Muscle of back (tissue), 11 donors: ENCODE results near the gene KDELR3. TPM values are rescaled to one million over a fixed set of nuclear protein-coding genes. Genes with fewer than 3 reads are reported as not detected.

Source experiments
- DNase-seq, 3 donors: peaks; one replicate each; pipeline versions ENCODE4 v3.0.0 to v3.0.0-alpha.2; 2013
- polyA plus RNA-seq, 10 donors: library from polyadenylated mRNA; unstranded; fragments of 120-200 nt; gene quantifications; one replicate each; pipeline ENCODE4 v1.2.1, GENCODE V29; 2013; ENCODE audit not compliant: insufficient read length in 10 of 10

The KDELR3 gene
- polyA plus RNA-seq, 10 donors: 24.8 to 43.4 (median 37.7) TPM

GRCh38 chr22:38506118-38506962 is 38.4 kb downstream of the KDELR3 start, which contains the start of gene DDX17:
DDX17 (minus strand) TSS chr22:38506311.
- peak; percentile 98 to 99 (median 99) for DNase-seq

DNA sequence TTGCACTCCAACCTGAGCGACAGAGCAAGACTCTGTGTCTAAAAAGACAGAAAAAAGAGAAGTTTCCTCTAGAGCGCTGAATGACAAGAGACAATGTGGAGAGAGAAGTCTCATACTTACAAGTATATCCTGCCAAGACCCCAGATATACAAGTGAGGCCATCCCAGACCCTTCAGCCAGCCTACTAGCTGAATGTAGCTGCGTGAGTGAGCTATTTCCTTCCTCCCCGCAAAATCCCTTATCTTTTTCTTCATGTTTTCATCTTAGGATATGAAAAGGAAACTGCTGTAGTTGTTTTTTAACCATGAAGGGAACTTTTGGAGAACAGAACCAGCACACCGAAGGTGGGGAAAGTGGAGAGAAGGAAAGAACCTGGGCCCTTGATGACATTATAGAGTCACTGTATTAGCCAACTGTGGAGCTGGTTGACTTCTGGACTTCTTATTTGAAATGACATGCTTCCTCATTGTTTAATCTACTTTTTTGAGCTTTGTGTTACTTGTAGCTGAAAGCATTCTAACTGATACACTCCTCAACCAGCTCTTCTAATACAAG is 42.6 kb downstream of the KDELR3 start:
- no peak for DNase-seq

GRCh38 chr22:38513063-38513462 is 45.2 kb downstream of the KDELR3 start:
- no peak for DNase-seq

GRCh38 chr22:38518620-38519019 is 50.7 kb downstream of the KDELR3 start:
- DNase-seq: no peak

DNA sequence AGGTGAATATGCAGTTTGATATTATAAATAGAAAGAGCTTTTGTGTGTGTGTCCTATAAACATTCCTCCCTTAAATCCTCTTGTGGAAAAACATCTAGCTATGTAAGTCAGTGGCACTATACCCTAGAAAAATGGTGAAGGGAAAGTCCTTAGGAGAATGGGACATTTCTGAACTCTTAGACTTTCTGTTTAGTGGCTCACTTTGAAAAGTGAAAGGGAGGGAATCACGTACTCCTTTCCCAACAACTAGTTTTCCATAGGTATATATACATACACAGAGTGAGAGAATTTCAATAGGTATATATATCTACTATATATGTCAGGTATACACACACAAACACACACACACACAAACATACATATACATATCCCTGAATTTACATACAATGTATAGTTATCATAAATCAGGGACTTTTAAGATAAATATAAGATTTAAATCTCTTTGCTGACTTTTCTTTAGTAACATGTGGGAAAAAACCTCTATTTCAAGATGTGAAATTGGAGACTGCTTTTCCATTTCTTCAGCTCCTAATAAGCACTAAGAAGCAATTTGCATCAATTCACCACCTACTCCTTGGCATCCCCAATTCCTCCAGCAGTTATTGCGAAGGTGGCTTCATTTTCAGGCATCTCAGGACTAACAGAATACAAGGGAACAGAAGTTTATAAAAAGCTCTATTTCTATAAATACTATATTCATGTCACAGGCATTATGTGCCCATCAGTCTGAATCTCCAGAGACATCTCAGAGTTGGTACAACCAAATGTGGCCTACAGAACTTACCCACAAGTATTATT is 51.8 kb downstream of the KDELR3 start:
- no peak for DNase-seq

DNA sequence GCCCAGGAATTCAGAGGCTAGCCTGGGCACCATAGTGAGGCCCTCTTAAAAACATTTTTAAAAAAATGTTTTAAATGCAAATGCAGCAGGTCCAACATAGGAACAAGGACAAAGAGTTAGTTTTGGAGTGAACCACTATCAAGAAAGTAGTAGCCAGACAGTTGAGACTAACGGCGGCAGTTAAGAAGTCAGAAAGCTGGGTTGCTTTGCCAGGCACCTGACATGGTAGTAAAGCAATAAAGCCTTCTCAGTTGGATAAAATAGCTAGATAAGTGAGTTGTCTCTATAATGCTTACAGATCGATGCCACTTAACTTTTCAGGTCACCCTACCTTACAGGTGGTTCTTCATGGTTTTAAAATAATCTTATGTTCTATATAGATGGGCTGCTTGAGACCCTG is 55.1 kb downstream of the KDELR3 start:
- no peak for DNase-seq

DNA sequence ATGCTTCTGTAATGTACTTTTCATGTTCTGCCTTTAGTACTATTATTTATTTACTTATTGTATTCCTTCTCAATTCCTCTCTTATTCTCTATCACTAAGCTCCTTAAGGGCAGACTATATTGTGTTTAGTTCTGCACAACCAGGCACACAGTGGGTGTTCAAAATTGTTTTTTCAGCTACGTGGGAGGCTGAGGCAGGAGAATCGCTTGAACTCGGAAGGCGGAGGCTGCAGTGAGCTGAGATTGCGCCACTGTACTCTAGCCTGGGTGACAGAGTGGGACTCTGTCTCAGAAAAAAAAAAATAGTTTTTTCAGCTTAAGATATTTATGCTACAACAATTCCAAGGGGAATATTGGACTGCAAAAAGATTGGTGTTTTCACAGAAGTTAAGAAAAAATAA is 55.6 kb downstream of the KDELR3 start:
- DNase-seq: no peak

GRCh38 chr22:38524429-38524828 is 56.5 kb downstream of the KDELR3 start:
- no peak for DNase-seq

DNA sequence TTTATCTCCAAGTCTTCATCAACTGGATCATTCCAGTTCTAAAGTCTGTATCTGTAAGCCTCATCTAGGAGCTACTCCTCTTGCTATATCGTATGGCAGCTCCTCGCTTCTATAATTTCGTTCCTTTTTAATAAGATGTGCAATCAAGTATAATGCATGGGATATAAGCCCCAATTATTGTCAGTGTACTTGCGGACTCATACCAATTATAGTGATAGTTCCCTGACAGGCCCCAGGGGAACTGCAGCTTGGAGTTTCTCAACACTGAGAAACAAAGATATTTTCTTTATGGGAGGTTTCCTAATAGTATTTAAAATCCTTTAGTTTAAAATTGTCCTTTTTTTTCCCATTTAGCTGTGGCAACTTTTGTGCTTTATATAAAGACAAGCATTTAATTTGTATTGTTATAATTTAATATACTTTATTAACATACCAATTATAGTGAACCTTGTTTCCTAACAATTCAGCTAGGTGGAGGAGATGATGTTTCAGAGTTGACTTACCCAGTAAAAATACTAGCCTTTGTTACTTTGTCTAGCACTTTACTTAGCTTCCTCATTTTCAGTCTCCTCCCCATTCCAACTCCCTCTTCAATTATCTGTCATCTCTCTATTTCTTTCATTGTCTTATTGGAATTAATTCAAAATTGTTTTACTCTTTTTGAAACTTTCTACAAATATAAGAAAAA is 63.5 kb downstream of the KDELR3 start:
- DNase-seq: no peak

Other genes starting within 250 kb of the KDELR3 start
- gene TMEM184B, start 195.1 kb upstream of the KDELR3 start, polyA plus RNA-seq: 10 to 100 TPM; 53.4 to 76.1 (median 68.1) TPM
- 100 to 1,000 TPM in 7 of 10 donors, 10 to 100 TPM in 3; 91.7 to 155 (median 105) TPM for gene CSNK1E, start 150.7 kb upstream of the KDELR3 start, polyA plus RNA-seq
- under 1 TPM in 9 of 10 donors, not detected in 1; 0.12 to 0.58 (median 0.23) TPM for gene KCNJ4, start 12.9 kb upstream of the KDELR3 start, polyA plus RNA-seq
- 100 to 1,000 TPM; 253 to 478 (median 350) TPM for gene DDX17, start 38.2 kb downstream of the KDELR3 start, polyA plus RNA-seq
- 1 to 10 TPM; 3.5 to 9.7 (median 5.4) TPM for gene DMC1, start 102.1 kb downstream of the KDELR3 start, polyA plus RNA-seq
- 1 to 10 TPM in 6 of 10 donors, under 1 TPM in 4; 0.38 to 1.5 (median 1.0) TPM for gene FAM227A, start 188.3 kb downstream of the KDELR3 start, polyA plus RNA-seq
- gene CBY1, start 188.5 kb downstream of the KDELR3 start, polyA plus RNA-seq: 10 to 100 TPM; 32.3 to 41.2 (median 34.7) TPM
- 10 to 100 TPM; 71.2 to 90.2 (median 79.8) TPM for gene TOMM22, start 213.9 kb downstream of the KDELR3 start, polyA plus RNA-seq
- gene JOSD1, start 232.8 kb downstream of the KDELR3 start, polyA plus RNA-seq: 10 to 100 TPM; 31.9 to 42.5 (median 37.8) TPM
- 10 to 100 TPM; 26.8 to 37.6 (median 32.9) TPM for gene GTPBP1, start 237.8 kb downstream of the KDELR3 start, polyA plus RNA-seq